HG03066 (cell line): ENCODE results near the gene MRPS5.
"Not testable (repeated sequence)": the region's sequence is repeated elsewhere in the genome, so short reads cannot be mapped to it uniquely, and the experiment has no call there.

Experiments
- ATAC-seq: cut with Tn5 transposase; IDR thresholded peaks from one replicate; pipeline ENCODE4 v1.9.1; 2021; ENCODE audit warnings: low read depth; ENCODE audit not compliant: unreplicated experiment

The MRPS5 gene

GRCh38 chr2:95121407-95122196, at the start of gene MRPS5:
MRPS5 (minus strand) TSS chr2:95121808; CDS start chr2:95121791, 17 bp downstream.
- ATAC-seq, result peak; percentile 92

DNA sequence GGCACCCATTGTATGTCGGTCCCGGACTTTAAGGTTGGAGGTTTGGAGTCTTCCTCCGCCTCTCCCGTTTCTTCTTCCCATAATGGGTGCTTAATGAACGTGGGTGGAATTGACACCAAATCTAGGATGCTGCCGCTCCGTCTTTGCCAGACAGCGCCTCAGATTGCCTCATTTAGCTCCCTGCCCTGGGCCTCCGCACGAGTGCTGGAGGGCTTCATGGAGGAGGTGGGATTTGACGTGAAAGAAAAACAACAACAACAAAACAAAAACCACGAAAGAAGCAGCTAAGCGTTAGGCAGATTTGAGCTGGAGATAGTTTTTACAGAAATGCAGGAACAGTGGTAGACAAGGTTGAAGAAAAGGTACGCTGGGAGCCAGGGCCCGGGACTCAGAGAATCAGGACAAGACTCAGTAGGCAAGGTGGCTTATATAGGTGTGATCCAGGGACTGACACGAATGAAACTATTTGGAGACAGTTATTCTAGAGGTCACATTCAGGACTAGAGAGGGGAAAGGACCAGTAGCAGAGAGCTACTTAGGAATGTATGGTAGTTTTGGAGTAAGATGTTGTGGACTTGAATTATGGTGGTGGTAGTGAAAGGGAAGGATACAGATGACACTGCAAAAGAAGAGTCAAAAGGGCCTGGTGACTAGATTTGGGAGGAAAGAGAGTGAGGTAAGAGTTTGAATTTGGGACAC, 44.6 kb upstream of the MRPS5 start:
- ATAC-seq, result peak; percentile 11

DNA sequence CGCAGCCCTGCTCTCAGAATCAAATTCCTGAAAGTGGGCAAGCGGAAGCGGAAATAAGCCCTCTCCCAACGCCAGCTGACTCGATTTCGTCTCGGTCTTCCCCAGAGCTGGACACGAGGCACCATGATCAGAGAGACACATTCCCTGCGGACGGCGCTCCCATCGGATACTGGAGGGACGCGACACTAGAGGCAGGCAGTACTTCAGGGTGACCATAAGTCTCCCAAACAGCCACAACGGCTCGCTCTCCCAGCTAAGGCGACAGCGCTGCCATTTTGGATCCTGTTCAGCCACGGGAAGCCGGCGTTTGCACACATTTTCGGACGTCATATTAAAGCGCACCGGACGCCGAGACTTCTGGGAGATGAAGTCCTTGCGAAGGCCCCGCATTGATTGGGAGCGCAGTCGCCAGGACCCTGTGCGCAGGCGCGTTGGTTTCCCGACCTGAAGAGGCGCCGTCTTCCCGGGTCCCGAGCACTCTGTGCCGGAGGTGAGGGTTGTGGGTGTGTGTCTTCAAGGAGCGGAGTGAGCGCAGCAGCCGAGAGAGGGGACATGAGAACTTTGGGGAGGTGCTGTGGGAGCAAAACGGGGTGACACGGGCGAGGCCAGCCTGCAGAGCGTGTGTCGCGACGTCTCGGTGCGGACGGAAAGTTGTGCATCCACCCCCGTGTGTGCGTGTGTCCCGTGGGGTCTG, 43.9 kb upstream of the MRPS5 start, which contains the start of gene ZNF2:
Gene ZNF2 (plus strand): TSS at position 439 of the 694 bp plus-strand sequence. CDS start 10,418 bp downstream, outside the sequence.
- ATAC-seq, result peak; percentile 87

GRCh38 chr2:95165030-95165370, 43.4 kb upstream of the MRPS5 start:
- peak; percentile 3 for ATAC-seq

GRCh38 chr2:95159690-95160449, 38.3 kb upstream of the MRPS5 start, which contains the start of gene ZNF514:
ZNF514 (minus strand) TSS chr2:95159848; CDS start chr2:95153253, 6,595 bp downstream.
- peak; percentile 90 for ATAC-seq

- peak; percentile 37 for ATAC-seq
Measured at GRCh38 chr2:95158891-95159619, 37.4 kb upstream of the MRPS5 start.

DNA sequence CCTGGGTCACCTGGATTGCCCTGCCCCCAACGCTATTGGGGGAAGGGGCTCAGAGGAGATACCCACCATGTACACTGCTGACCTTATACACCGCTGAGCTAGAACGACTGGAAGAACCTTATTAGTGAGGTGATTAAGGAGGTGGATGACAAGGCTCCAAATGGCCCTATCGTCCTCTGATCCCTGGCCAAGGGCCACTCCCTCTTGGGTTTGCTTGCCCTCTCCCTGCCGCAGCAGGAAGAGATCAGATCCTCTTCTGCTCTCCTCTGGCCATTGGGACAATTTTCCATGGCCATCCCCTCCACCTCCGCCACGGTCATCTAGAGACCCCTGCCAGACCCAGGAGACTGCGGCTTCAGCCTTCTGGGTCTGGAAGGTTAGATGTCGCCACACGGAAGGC, 36.8 kb upstream of the MRPS5 start:
- no peak for ATAC-seq

- ATAC-seq, result no peak
Measured at GRCh38 chr2:95149397-95149984, 27.9 kb upstream of the MRPS5 start.

DNA sequence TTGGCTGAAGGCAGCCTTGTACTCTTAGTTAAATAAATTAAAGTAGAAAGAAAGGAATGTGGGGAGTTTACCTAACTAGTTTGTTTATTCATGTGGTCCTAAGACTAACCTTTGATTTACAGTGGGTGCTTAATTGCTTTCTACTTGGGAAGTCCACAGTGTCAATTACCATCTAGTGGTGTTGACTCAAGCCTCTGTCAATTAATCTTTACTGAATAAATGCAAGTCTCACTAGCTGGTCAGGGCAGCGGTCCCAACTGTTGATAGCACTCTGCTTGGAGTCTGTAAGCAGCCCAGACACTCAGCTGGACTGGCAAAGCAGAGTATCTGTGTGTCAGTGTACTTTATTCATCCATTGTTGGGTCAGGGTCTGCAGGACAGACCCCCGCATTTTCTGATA, 22.2 kb upstream of the MRPS5 start:
- no peak for ATAC-seq

- no peak for ATAC-seq
Measured at GRCh38 chr2:95138702-95139101, 17.1 kb upstream of the MRPS5 start.

DNA sequence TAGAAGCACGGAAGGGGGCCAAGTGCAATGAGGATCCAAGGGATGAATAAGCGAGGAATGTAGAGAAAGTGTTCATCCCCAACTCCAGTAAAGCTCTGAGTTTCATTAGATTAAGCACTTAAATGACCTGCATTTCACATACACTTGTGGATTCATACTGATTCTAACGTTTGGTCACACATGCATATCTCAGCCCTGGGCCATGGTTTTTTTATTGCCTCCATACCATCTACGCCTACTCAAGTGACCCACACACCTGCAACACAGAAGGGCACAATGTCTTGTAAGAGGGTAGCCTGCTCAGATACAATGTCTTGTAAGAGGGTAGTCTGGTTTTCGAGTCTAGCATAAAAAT, 566 bp upstream of the MRPS5 start:
- ATAC-seq, result peak; percentile 8

- ATAC-seq, result peak; percentile 2
Measured at GRCh38 chr2:95121093-95121406, 558 bp downstream of the MRPS5 start.

GRCh38 chr2:95115418-95115817, 6.2 kb downstream of the MRPS5 start:
- peak; percentile 63 for ATAC-seq

- ATAC-seq, result no peak
Measured at GRCh38 chr2:95113464-95113863, 8.1 kb downstream of the MRPS5 start.

DNA sequence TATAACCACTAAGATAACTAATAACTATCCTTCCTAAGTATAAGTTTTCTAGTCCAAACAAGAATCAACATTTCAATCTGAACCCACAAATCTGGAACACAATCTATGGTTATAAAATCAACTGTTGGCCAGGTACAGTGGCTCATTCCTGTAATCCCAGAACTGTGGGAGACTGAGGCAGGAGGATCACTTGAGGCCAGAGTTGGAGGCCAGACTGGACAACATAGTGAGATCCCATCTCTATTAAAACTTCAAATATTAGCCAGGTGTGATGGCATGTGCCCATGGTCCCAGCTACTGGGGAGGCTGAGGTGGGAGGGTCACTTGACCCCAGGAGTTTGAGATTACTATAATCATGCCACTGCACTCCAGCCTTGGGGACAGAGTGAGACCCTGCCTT, 11.2 kb downstream of the MRPS5 start:
- ATAC-seq, result no peak

- ATAC-seq, result no peak
Measured at GRCh38 chr2:95109260-95109659, 12.3 kb downstream of the MRPS5 start.

GRCh38 chr2:95106081-95106480, 15.5 kb downstream of the MRPS5 start:
- ATAC-seq, result no peak

DNA sequence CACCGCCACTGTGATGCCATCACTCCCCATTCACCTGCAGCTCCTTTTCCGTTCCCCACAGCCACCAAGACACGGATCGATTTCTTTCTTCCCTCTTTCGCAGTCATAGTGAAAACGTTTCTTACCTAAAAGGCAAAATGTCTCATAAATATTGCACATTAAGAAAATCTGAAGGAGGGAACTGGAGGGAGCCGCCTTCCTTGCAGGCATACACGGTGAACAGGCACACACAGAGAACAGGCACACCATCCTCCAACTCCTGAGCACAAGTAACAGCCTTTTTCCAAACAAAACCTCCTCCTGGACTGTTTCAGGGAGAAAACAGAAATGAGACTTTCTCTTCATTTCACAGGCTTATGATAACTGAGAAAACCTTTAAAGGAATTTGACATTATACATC, 17.0 kb downstream of the MRPS5 start:
- ATAC-seq, result no peak

- ATAC-seq, result no peak
Measured at GRCh38 chr2:95099910-95100309, 21.7 kb downstream of the MRPS5 start.

- ATAC-seq, result not testable (repeated sequence)
Measured at GRCh38 chr2:95098273-95098672, 23.3 kb downstream of the MRPS5 start.
